PC-9 (cell line): Measurements from ENCODE around the gene EPB41L4A. TPM values are rescaled to one million over a fixed set of nuclear protein-coding genes. Genes with fewer than 3 reads are reported as not detected.
"Not testable (repeated sequence)": the region's sequence is repeated elsewhere in the genome, so short reads cannot be mapped to it uniquely, and the experiment has no call there.

Source experiments
- BruUV-seq: library from RNA; stranded (reverse); fragments of 400-500 nt; replicated peaks from 2 replicates; lab custom pipeline; 2021; lab: Mats Ljungman, UMichigan
- CTCF ChIA-PET: fragments of 300-600 bp; sonication (Branson Sonifier 250); formaldehyde crosslinking; loops from one replicate; lab custom pipeline; 2022; ENCODE audit warnings: antibody characterized with exemption; lab: Charles Lee
- POLR2A ChIA-PET: fragments of 300-600 bp; sonication (Branson Sonifier 250); formaldehyde crosslinking; loops from one replicate; lab custom pipeline; 2022; ENCODE audit warnings: antibody characterized with exemption; ENCODE audit not compliant: unreplicated experiment; lab: Charles Lee
- DNase-seq, 2 experiments: peaks; one replicate each; pipeline versions ENCODE4 v3.0.0 to v3.0.0-alpha.2; 2015 to 2022; ENCODE audit warnings: mixed read lengths in 1 of 2
- H2AFZ ChIP-seq: fragments of 200-600 bp; sonication (generic); 2 replicates; pipeline ENCODE4 v1.8.1; 2017; ENCODE audit warnings: antibody characterized with exemption
- H3F3A ChIP-seq: fragments of 200-600 bp; sonication (generic); 2 replicates; pipeline ENCODE4 v1.8.1; 2017; ENCODE audit warnings: antibody characterized with exemption, mild to moderate bottlenecking, low read depth; ENCODE audit not compliant: insufficient read depth
- H3K27ac ChIP-seq: fragments of 200-600 bp; sonication (generic); 2 replicates; pipeline ENCODE4 v1.6.1; 2016; ENCODE audit warnings: mixed run types
- H3K27me3 ChIP-seq: fragments of 200-600 bp; sonication (generic); 2 replicates; pipeline ENCODE4 v1.6.1; 2016; ENCODE audit warnings: low read depth, mixed run types; ENCODE audit not compliant: insufficient read depth
- H3K36me3 ChIP-seq: fragments of 200-600 bp; sonication (generic); 2 replicates; pipeline ENCODE4 v1.6.1; 2016; ENCODE audit warnings: low read depth, mixed run types
- H3K4me1 ChIP-seq: fragments of 200-600 bp; sonication (generic); replicated peaks from 2 replicates; pipeline ENCODE4 v1.6.1; 2016; ENCODE audit warnings: mixed run types; ENCODE audit not compliant: insufficient read depth
- H3K4me2 ChIP-seq: fragments of 200-600 bp; sonication (generic); 2 replicates; pipeline ENCODE4 v1.6.1; 2017; ENCODE audit warnings: mixed run types
- H3K4me3 ChIP-seq: fragments of 200-600 bp; sonication (generic); 2 replicates; pipeline ENCODE4 v1.6.1; 2016; ENCODE audit warnings: mixed run types
- H3K79me2 ChIP-seq: fragments of 200-600 bp; sonication (generic); 2 replicates; pipeline ENCODE4 v1.6.1; 2017; ENCODE audit warnings: low read depth, mixed run types
- H3K9me2 ChIP-seq: fragments of 200-600 bp; sonication (generic); 2 replicates; pipeline ENCODE4 v1.8.1; 2017; ENCODE audit warnings: mild to moderate bottlenecking; ENCODE audit not compliant: insufficient read depth
- H3K9me3 ChIP-seq: fragments of 200-600 bp; sonication (generic); 2 replicates; pipeline ENCODE4 v1.8.1; 2016; ENCODE audit warnings: low read depth; ENCODE audit not compliant: insufficient read depth
- H4K20me1 ChIP-seq: fragments of 200-600 bp; sonication (generic); 2 replicates; pipeline ENCODE4 v1.8.1; 2017; ENCODE audit not compliant: insufficient read depth
- EZH2 ChIP-seq: fragments of 200-600 bp; sonication (generic); IDR thresholded peaks from 2 replicates; pipeline ENCODE4 v1.8.0; 2017; ENCODE audit warnings: antibody characterized with exemption, low read depth
- intact Hi-C: fragments of 100-400 bp; cut with micrococcal nuclease; formaldehyde crosslinking; loops from one replicate; pipeline ENCODE4 v1.10.0; 2022; ENCODE audit not compliant: unreplicated experiment
- total RNA-seq: library from RNA; stranded (reverse); gene quantifications from 2 replicates; pipeline ENCODE4 v1.2.3, GENCODE V29; 2021
- TF ChIP-seq, protein P1 (sequence below): fragments of 200-600 bp; sonication (generic); conservative IDR thresholded peaks from 2 replicates; pipeline ENCODE4 v1.6.1; 2017; ENCODE audit warnings: mixed run types, antibody characterized with exemption, mild to moderate bottlenecking, moderate library complexity

Gene EPB41L4A
- total RNA-seq, 1 experiment from 2014 or later = 9.4 TPM

DNA sequence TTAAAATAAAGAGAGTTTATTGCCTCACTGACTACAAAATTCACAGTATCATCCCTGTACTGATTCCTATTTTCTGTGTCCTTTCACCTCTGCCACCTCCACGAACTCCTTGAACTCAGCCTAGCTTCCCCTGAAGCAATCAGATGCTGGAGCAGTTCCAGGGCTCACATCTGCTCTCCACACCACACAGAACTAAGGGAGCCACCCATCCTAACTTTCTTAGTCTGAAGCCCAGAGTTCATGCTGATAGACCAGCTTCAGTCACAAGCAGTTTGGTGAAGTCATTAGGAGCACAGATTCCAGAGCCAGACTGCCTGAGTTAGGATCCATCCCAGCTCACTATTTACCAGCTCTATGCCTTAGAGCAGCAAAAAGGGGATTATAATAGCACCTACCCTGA is 15.6 kb upstream of the EPB41L4A start:
- no peaks in the 10 kb centered on the region for H3F3A ChIP-seq
- H3K4me1 ChIP-seq = no peaks in the 10 kb centered on the region
- CTCF ChIA-PET = no interaction called here
- H3K27ac ChIP-seq = no peak overlapping the region
- no peaks in the 10 kb centered on the region for H4K20me1 ChIP-seq
- no peaks in the 10 kb centered on the region for H3K27me3 ChIP-seq
- BruUV-seq = no TSS peak
- no peak overlapping the region for H2AFZ ChIP-seq
- POLR2A ChIA-PET = no interaction called here
- TF ChIP-seq, protein P1, sequence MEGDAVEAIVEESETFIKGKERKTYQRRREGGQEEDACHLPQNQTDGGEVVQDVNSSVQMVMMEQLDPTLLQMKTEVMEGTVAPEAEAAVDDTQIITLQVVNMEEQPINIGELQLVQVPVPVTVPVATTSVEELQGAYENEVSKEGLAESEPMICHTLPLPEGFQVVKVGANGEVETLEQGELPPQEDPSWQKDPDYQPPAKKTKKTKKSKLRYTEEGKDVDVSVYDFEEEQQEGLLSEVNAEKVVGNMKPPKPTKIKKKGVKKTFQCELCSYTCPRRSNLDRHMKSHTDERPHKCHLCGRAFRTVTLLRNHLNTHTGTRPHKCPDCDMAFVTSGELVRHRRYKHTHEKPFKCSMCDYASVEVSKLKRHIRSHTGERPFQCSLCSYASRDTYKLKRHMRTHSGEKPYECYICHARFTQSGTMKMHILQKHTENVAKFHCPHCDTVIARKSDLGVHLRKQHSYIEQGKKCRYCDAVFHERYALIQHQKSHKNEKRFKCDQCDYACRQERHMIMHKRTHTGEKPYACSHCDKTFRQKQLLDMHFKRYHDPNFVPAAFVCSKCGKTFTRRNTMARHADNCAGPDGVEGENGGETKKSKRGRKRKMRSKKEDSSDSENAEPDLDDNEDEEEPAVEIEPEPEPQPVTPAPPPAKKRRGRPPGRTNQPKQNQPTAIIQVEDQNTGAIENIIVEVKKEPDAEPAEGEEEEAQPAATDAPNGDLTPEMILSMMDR = no peak
- TF ChIP-seq EZH2 = no peak
- no peaks in the 10 kb centered on the region for H3K79me2 ChIP-seq
- intact Hi-C loops = no loop called here
- no peak overlapping the region for H3K4me3 ChIP-seq
- DNase-seq = no peak
- no peaks in the 10 kb centered on the region for H3K9me3 ChIP-seq
- H3K4me2 ChIP-seq = no peak overlapping the region
- no peaks in the 10 kb centered on the region for H3K9me2 ChIP-seq
- no peaks in the 10 kb centered on the region for H3K36me3 ChIP-seq

DNA sequence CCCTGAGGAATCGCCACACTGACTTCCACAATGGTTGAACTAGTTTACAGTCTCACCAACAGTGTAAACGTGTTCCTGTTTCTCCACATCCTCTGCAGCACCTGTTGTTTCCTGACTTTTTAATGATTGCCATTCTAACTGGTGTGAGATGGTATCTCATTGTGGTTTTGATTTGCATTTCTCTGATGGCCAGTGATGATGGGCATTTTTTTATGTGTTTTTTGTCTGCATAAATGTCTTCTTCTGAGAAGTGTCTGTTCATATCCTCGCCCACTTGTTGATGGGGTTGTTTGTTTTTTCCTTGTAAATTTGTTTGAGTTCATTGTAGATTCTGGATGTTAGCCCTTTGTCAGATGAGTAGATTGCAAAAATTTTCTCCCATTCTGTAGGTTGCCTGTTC is 7.1 kb upstream of the EPB41L4A start:
- H3K36me3 ChIP-seq, H3K9me3 ChIP-seq, H2AFZ ChIP-seq, H3K4me3 ChIP-seq, BruUV-seq, H3K27me3 ChIP-seq, POLR2A ChIA-PET, H3K9me2 ChIP-seq, H3K27ac ChIP-seq, DNase-seq, CTCF ChIA-PET, H3K4me2 ChIP-seq, H3K79me2 ChIP-seq, H4K20me1 ChIP-seq, intact Hi-C loops, H3F3A ChIP-seq, H3K4me1 ChIP-seq: not testable (repeated sequence)

DNA sequence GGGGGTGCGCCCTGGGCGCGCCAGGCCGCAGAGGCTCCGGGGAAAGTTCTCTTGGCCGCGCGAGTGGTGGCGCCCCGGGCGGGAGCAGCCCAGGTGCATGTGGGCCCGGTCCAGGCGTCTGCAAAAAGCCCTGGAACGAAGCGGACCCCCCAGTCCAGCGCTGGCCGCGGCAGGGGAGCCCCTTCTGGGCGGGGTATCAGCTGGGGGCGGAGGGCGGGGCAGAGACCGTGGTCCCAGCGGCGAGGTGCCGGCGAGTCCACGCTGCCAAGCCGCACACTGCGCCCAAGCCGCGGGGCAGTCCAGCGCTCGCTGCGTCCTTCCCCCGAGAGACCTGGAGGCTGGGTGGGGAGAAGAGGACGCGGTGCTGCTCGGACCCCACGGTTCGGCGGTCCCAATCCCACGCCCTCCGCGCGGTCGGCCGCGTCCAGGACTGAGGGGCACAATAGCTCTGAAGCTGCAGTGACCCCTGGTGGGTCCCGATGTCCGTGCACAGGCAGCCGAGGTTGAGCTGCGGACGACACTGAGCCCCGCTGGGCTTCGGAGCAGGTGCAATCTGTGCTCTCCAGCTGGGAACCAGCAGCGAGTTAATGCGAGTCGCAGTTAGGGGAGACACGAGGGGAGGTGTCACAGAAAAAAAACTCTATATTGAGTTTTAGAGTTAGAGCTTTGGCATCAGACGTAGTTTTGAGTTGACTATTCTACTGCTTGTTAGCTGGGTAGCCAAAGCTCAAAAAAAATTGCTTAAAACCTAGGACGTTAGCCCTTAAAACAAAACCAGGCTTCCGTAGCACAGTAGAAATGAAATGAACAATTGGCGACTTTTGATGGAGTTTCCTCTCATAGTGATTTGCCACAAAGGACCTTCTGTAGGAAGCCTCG is 1.1 kb upstream of the EPB41L4A start:
- no peaks in the 10 kb centered on the region for H4K20me1 ChIP-seq
- CTCF ChIA-PET = interaction anchor here (0.5 to 1.5 kb wide), 16 partner anchors 10 to 260 kb away, joined by 3 to 11 read pairs (median 4); no protein-coding TSS in a partner anchor
- no peaks in the 10 kb centered on the region for H3K79me2 ChIP-seq
- H3K9me2 ChIP-seq = no peaks in the 10 kb centered on the region
- peak overlapping the region; percentile 66 for H3K4me3 ChIP-seq
- no peaks in the 10 kb centered on the region for H3F3A ChIP-seq
- POLR2A ChIA-PET = interaction anchor here (0.6 kb wide), 2 partner anchors 123 to 254 kb away, joined by 4 to 21 read pairs; no protein-coding TSS in a partner anchor
- TF ChIP-seq EZH2 = no peak
- TF ChIP-seq, protein P1 = peak; percentile 78
- H3K4me1 ChIP-seq = no peaks in the 10 kb centered on the region
- intact Hi-C loops = loop anchor here (1.0 to 5.0 kb wide), 6 partner anchors 48 to 260 kb away; no protein-coding TSS in a partner anchor
- H3K9me3 ChIP-seq = no peaks in the 10 kb centered on the region
- no TSS peak for BruUV-seq
- H2AFZ ChIP-seq = peak overlapping the region; percentile 94
- H3K27ac ChIP-seq = no peak overlapping the region
- DNase-seq = peak; percentile 60 to 82
- H3K27me3 ChIP-seq = peaks cover 37% of the 10 kb centered on the region
- no peaks in the 10 kb centered on the region for H3K36me3 ChIP-seq
- peak overlapping the region; percentile 84 for H3K4me2 ChIP-seq
